CD4-positive, alpha-beta T cell treated with Interleukin-15 for 1 hour (primary cell): ENCODE results near the gene PRKG1.

ENCODE experiments used
- DNase-seq: peaks from one replicate; pipeline ENCODE4 v3.0.0-alpha.2; 2020

Gene PRKG1

GRCh38 chr10:51861051-51861450 is 786.8 kb downstream of the PRKG1 start:
- DNase-seq, result no peak

GRCh38 chr10:51861731-51862130 is 787.4 kb downstream of the PRKG1 start:
- no peak for DNase-seq

DNA sequence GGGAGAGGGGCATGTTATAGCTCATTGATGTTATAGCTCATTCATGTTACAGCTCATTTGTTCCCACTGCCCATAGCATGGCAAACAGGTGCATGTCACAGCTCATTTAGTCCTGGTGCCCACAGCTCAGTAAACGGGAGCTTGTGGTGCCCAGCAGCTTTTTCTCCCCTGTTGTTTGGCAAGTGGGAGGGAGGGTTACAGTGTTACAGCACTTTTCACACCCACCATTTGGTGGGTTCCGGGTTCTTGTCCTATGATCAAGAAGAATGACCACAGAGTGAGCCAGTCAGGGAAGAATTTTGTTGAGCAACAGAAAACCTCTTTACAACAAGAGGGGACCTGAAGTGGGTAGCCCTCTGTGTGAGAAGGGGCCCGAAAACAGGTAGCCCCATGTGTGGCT is 787.9 kb downstream of the PRKG1 start:
- DNase-seq, result no peak

DNA sequence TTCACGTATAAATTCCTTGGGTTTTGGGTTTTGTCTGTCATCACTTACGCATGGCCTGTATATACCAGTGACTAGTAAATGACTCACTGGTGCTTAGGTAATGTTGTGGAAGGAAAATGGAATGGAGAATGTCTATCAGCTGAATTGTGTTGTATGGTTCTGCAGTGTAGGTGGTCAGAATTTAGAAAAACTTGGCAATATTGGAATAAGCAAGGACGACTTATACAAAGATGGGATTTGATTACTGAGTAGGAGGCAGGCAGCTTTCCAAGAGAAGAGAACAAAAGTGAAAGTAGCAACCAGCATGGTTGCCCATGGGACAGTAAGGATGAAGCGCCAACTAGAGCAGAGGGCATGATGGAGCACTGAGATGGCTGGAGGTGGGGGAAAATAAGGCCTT is 793.7 kb downstream of the PRKG1 start:
- no peak for DNase-seq

DNA sequence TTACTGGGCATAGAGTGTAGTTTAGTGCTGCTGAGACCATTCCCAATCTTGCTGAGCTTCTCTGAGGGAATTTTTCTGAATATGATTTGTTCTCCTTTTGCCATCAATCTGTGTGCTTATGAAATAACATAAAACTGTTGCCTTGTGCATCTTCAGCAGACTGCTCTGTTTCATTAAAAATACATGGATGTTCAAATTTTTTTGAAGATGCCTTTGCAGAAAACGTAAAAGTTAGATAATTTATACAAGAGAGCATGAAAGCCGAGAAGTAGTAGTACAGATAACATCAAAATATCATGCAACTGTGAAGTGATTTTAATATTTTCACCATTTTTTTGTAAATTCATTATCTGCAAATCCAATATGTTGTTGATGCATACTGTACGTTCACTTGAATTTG is 799.8 kb downstream of the PRKG1 start:
- DNase-seq, result no peak

DNA sequence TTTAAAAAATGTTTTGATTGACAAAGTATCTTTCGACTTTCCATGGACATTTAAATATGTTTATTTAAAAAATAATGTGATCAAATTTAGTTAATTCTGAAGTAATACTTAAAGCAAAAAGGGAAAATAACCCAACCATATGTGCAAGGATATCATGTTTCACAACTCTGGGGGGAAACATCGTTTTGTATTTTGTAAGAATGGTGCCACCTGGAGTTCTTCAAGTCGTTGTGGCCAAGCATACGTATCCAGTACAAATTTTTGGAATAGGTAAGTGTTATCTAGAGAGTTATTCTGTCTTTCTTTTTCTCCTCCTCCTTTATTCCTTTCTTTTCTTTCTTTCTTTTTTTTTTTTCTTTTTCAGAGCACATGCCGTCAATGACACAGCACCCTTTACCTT is 801.3 kb downstream of the PRKG1 start:
- no peak for DNase-seq

DNA sequence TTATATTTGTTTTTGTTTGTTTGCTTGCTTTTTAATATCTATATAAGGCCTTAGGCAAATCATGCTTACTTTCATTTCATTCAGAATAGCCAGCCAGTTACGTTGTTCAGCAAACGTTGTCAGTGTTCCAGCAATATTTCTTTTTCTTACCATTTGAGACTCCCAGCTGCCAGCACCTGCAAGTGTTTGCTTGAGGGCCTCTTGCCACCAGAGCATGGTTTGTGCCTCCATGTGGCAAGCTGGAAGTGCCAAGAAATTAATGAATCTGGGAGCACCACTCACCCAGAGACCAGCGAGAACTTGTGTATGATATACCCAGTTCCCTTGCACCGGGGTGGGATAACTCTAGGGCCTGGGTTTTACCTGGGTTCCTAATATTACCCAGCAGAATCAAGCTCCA is 802.2 kb downstream of the PRKG1 start:
- DNase-seq, result no peak

DNA sequence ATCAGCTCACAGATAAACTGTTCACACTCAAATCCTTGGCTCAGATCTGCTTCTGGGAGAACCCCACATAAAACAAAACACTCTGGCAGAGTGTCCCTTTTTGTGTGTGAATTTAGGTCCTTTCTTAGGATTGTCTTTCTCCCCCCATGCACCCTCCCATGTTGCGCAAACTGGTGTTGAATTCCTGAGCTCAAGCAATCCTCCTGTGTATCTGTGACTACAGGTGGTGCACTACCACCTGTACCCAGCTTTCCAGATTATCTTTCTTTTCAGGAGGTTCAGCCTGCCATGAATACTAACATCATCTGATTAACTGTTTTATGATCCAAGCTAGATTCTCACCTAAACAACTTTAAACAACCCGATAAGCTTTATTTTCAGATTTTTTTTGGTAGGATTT is 802.7 kb downstream of the PRKG1 start:
- DNase-seq, result no peak

DNA sequence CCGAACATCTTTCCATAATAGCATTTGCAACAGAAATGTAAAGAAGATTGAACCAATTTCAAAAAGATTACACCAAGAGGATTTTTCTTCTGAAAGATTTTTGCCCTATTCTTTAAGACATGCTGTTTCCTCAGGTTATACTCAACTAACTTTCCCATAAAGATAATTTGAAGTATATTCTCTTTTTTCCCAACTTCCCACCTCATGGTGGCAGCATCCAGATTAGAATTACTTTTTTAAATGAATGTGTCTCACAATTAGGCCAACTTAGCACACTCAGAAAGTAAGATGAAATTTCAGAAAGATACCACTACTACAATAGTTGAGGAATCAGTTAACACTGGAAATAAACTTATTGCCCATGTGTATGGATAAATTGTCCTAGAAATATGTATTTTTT is 803.3 kb downstream of the PRKG1 start:
- no peak for DNase-seq

DNA sequence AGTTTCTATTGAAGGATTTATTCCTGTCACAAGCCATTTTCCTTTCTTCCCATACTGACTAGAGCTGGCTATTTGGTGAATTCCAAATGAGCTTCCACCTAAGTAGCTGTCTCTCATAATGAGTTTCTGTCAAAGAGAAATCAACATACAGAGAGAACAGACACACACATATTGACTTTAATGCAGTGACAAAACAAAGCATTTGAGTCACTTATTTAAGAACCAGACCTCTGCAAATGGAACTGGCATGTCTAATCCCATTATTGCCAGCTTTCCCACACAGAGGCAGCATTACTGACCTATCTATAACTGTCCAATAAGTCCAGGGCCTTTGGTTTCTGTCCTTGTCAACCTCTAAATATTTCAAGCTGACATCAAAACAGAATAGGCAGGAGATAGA is 804.4 kb downstream of the PRKG1 start:
- no peak for DNase-seq

DNA sequence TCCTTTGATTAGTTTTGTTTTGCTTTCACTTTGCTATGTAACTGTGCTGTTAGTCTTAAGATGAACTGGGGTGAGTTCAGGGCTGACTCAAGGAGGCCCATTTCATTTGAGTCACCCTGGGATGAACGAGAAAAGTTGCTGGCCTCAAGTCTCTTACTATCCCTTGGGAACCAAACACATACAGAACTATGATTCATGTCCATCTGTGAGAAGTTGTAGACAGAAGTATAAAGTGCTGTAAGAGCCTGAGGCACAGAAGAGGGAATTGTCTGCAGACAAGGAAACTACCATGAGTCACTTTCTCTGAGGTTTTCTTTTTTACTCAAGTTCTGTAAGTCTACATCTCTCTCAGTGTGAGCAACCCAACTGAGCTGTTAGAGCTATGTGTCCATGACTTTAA is 805.0 kb downstream of the PRKG1 start:
- no peak for DNase-seq

DNA sequence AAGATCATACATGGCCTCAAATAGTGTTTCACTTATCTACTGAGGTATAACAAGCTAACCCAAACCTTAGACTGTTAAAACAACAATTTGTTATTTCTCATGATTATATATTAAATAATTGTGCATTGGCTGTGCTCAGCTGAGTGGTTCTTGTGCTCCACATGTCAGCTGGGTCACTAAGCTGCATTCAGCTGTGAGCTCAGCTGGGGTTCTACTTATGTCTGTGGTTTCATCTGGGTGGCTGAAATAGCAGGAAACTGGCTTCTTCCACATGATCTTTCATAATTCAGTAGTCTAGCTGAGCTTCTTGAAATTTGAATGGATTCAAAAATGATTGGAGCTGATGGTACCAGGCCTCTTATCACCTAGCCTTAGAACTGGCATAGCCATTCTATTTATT is 806.9 kb downstream of the PRKG1 start:
- DNase-seq, result no peak

- DNase-seq, result no peak
Measured at GRCh38 chr10:51886438-51887068, 812.3 kb downstream of the PRKG1 start.

GRCh38 chr10:51888263-51888662 is 814.0 kb downstream of the PRKG1 start:
- no peak for DNase-seq

- DNase-seq, result no peak
Measured at GRCh38 chr10:51892313-51892712, 818.0 kb downstream of the PRKG1 start.

DNA sequence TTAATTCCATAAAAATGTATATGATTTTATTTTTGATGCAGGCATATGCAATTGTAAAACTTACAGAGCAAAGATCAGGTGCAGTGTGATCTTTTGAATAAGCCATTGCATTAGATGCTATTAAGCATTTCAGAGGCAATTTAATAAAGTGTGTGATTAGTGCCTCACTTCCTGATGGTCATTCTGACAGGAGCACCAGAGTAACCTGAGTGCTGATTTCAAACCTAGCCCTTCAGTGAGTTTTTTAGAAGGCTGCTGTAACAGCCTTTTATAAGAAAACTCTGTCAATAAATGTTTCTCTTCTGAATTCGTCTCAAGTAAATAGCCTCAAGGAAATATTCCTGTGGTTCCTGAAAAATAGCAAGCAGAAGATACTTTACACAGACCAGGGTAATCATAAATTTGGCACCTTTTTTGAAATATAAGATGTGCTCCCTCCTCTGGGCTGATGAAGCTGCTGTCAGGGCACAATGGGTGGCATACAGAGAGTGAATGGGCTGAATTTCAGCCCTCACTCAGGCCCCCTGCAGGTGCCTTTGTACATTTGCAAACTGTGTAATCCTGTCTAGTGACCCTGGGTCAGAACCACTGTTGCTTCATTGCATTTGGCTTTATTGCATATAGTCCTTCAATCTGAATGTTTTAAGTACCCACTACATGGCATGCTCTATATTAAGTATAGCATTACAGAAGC is 818.8 kb downstream of the PRKG1 start:
- DNase-seq, result no peak

DNA sequence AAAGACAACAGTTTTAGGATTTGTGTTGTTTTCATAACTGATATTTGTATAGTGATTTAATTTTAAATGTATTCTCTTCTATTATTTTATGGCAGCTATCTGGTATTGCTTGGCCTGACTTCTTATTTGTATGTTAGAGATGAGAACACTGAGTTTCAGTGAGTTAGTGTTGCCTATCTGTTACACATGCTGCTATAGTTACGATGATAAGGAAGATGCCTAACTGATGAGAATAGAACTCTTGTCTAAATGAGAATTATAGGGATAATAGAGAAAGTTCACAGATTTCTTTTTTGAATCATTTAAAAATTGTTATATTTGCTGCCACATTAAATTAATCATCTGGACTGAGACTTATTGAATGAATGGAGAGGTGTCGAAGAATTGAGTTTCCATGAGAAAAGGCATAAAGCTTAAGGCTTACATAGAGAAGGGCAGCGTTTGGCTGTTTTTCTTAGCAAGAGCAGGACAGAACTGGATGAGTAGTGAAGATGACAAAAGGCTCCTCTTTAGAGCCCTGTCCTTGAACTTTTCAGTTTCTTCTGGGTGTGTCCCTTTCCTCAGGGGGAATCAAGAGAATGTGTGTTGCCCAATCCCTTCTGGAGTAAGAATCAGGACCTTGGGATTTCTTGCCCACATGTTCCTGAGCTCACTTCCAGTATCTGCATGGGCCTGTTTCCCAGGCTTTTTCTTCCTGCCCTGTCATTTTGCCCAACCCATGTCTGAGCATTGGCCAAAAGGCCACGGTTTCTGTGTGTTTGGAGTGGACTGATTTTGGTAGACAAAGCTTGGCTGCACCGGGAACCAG is 820.7 kb downstream of the PRKG1 start:
- no peak for DNase-seq

- DNase-seq, result no peak
Measured at GRCh38 chr10:51896849-51897248, 822.6 kb downstream of the PRKG1 start.

DNA sequence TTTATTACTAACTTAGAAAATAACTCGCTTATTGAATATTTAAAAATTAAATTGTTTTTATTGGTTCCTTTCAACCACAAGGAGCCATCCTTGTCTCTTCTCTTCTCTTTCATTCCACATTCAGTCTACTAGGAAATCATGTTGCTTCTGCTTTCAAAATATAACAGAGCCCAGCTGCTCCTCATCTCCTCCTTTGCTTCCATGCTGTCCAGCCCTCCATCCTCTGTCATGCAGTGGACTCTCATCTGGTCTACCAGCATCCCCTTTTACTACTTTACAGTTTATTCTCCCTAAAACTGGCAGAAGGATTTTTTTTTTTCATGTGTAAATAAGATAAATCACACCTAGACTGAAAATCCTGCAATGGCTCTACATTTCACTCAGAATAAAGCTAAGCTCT is 823.3 kb downstream of the PRKG1 start:
- no peak for DNase-seq

GRCh38 chr10:51900180-51900579 is 825.9 kb downstream of the PRKG1 start:
- DNase-seq, result no peak

DNA sequence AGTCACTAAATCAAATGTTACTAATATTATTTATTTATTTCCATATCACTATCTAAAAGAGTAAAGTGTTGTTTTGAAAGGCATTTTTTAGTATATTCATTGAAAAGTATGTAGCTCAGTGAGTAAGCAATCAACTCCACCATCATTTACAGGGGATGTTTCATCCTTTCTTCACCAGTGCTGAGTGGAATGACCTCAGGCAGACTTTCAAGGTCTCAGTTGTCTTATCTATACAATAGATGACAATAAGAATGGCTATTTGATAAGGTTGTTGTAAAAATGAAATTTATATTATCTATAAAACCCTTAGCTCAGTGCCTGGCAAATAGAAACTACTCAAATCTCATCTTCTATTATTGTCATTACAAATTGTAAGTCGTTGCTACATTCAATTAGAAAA is 829.4 kb downstream of the PRKG1 start:
- no peak for DNase-seq

- no peak for DNase-seq
Measured at GRCh38 chr10:51905032-51905431, 830.7 kb downstream of the PRKG1 start.

GRCh38 chr10:51907361-51907760 is 833.1 kb downstream of the PRKG1 start:
- DNase-seq, result no peak

GRCh38 chr10:51910189-51910588 is 835.9 kb downstream of the PRKG1 start:
- DNase-seq, result no peak
